Caki2 (cell line): ENCODE results near the gene PPP1R7. TPM values are rescaled to one million over a fixed set of nuclear protein-coding genes. Genes with fewer than 3 reads are reported as not detected.

Experiments
- DNase-seq: peaks from one replicate; pipeline ENCODE4 v3.0.0-alpha.2; 2015; ENCODE audit warnings: low read depth
- in situ Hi-C: cut with HindIII; loops from 2 replicates; pipeline ENCODE4 v1.10.0; 2016; ENCODE audit warnings: low sequenced_read_pairs, low pct_unique_long_range_greater_than_20kb, mixed read lengths
- total RNA-seq: library from RNA; depleted of rRNA; stranded (reverse); fragments of >200 nt; shearing (Covaris generic); gene quantifications from 2 replicates; pipeline ENCODE4 v1.2.3, GENCODE V29; 2014; ENCODE audit warnings: low replicate concordance; rRNA removed

PPP1R7 gene
- total RNA-seq, 1 experiment from 2014 or later, result 55.7 TPM

DNA sequence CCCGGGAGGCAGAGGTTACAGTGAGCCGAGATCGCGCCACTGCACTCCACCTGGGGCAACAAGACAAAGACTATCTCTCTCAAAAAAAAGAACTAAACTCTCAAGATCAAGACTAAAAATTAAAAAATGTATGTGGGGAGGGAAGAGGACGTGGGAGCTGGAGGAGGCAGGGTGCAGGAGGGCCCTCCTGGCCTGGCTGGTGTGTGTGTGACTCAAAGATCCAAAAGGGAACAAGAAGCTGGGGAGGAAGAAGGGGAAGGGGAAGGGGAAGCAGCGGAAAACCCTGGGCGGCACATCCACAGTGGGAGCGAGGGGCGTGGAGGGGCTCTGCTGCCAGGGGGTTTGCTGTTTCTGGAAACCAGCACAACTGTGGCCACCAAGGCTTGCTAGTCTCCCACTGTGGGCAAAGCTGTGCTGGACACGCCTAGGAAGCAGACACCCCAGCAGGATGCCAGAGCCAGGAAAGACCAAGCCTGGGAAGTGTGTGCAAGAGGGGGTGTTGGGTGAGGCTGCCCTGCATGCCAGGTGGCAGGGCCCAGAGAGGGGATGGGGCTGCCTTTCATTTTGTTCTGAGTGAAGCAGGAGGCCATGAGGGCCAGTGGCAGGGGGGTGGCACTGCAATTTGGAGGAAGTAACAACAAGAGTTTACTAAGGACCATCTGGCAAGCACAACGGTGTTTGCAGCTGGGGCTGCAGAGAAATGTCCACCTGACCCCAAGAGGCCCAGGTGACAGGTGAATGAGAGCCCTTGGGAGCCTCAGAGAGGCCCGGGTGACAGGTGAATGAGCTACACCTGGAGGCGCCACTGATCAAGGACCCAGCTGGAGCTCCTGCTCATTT is 82.7 kb downstream of the PPP1R7 start:
- no peak for DNase-seq
- in situ Hi-C loops, result no loop called here

Other genes starting within 250 kb of the PPP1R7 start
- not detected in 2 replicates for gene CROCC2, start 244.1 kb upstream of the PPP1R7 start, total RNA-seq
- gene SNED1, start 151.8 kb upstream of the PPP1R7 start, total RNA-seq, result not detected in 2 replicates
- 2.4 and 10.7 TPM in 2 replicates for gene MTERF4, start 48.2 kb upstream of the PPP1R7 start, total RNA-seq
- 6.9 and 12.3 TPM in 2 replicates for gene PASK, start 995 bp upstream of the PPP1R7 start, total RNA-seq
- gene ANO7, start 38.2 kb downstream of the PPP1R7 start, total RNA-seq, result 1.1 TPM in 1 of 2 replicates, not detected in the other
- 267 and 279 TPM in 2 replicates for gene HDLBP, start 165.2 kb downstream of the PPP1R7 start, total RNA-seq
- gene SEPTIN2, start 165.5 kb downstream of the PPP1R7 start, total RNA-seq, result 226 and 281 TPM in 2 replicates
- gene FARP2, start 205.8 kb downstream of the PPP1R7 start, total RNA-seq, result 24.0 and 41.2 TPM in 2 replicates